ENCODE measurements around the gene DNAJC9. TPM values are rescaled to one million over a fixed set of nuclear protein-coding genes. Genes with fewer than 3 reads are reported as not detected.

The DNAJC9 gene
- total and polyA plus RNA-seq, 10 donors, result 12.1 to 34.8 (median 20.7) TPM

DNA sequence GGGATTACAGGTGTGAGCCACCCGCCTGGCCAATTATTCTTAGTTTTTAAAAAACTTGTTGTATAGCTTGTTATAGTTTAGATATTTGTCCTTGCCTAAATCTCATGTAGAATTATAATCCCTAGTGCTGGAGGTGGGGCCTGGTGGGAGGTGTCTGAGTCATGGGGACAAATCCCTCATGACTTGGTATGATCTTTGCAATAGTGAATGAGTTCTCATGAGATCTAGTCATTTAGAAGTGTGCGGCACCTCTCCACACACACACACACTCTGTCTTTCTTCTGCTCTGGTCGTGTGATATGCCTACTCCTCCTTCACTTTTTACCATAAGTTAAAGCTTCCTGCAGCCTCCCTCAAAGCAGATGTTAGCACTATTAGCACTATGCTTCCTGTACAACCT is 42.0 kb downstream of the DNAJC9 start:
- TF ChIP-seq, protein P1, sequence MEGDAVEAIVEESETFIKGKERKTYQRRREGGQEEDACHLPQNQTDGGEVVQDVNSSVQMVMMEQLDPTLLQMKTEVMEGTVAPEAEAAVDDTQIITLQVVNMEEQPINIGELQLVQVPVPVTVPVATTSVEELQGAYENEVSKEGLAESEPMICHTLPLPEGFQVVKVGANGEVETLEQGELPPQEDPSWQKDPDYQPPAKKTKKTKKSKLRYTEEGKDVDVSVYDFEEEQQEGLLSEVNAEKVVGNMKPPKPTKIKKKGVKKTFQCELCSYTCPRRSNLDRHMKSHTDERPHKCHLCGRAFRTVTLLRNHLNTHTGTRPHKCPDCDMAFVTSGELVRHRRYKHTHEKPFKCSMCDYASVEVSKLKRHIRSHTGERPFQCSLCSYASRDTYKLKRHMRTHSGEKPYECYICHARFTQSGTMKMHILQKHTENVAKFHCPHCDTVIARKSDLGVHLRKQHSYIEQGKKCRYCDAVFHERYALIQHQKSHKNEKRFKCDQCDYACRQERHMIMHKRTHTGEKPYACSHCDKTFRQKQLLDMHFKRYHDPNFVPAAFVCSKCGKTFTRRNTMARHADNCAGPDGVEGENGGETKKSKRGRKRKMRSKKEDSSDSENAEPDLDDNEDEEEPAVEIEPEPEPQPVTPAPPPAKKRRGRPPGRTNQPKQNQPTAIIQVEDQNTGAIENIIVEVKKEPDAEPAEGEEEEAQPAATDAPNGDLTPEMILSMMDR (IDR thresholded peaks at IDR 0.05 in 8 of 11, conservative IDR thresholded peaks at IDR 0.05 in 3 of 11), result no peak
- TF ChIP-seq POLR2AphosphoS5 (IDR thresholded peaks at IDR 0.05) (no peak), POLR2A (IDR thresholded peaks at IDR 0.05) (no peak)
- no peaks in the 10 kb centered on the region for H3K4me1 ChIP-seq
- H3K27me3 ChIP-seq (replicated peaks in 1 of 7), result no peaks in the 10 kb centered on the region
- intact Hi-C loops (cut with DNase I; ENCODE audit: low total_unique reads), result no loop called here
- H3K4me3 ChIP-seq, result no peak overlapping the region
- H3K27ac ChIP-seq, result no peak overlapping the region
- peaks cover 0 to 4% (median 0%) of the 10 kb centered on the region in 8 donors for H3K9me3 ChIP-seq
- H3K36me3 ChIP-seq, result peaks cover 0 to 48% (median 5%) of the 10 kb centered on the region in 6 donors
- WGBS, 5 donors, result 87 to 94% (median 93%) methylated on average over 3 of the region's 3 CpGs
- no peak for DNase-seq

Small RNA genes lying within 50 kb of the gene (small RNA-seq; reads per million reads assigned to genes)
- gene RF00019, result 0 reads per million in 4 donors
- 0 reads per million in 4 donors for gene RNU6-833P

Other genes starting within 250 kb of the DNAJC9 start
- gene P4HA1, start 150.4 kb downstream of the DNAJC9 start, total RNA-seq, result 10 to 100 TPM; 25.4 to 74.1 (median 29.3) TPM
- gene P4HA1, start 150.4 kb downstream of the DNAJC9 start, polyA plus RNA-seq, result 1 to 10 TPM; 5.3 to 7.8 (median 7.0) TPM
- 1 to 10 TPM; 1.4 to 3.3 (median 2.2) TPM for gene NUDT13, start 136.8 kb downstream of the DNAJC9 start, total RNA-seq
- gene NUDT13, start 136.8 kb downstream of the DNAJC9 start, polyA plus RNA-seq, result 1 to 10 TPM; 1.9 to 3.1 (median 2.7) TPM
- gene ECD, start 79.2 kb downstream of the DNAJC9 start, total RNA-seq, result 10 to 100 TPM; 24.9 to 37.8 (median 32.1) TPM
- gene ECD, start 79.2 kb downstream of the DNAJC9 start, polyA plus RNA-seq, result 1 to 10 TPM; 7.3 to 9.8 (median 9.2) TPM
- 10 to 100 TPM; 13.5 to 24.5 (median 18.6) TPM for gene FAM149B1, start 79.1 kb downstream of the DNAJC9 start, total RNA-seq
- gene FAM149B1, start 79.1 kb downstream of the DNAJC9 start, polyA plus RNA-seq, result 10 to 100 TPM; 11.9 to 13.4 (median 13.3) TPM
- gene MRPS16, start 5.4 kb upstream of the DNAJC9 start, total RNA-seq, result 10 to 100 TPM; 33.2 to 63.2 (median 57.2) TPM
- 10 to 100 TPM; 49.8 to 74.6 (median 64.6) TPM for gene MRPS16, start 5.4 kb upstream of the DNAJC9 start, polyA plus RNA-seq
- gene CFAP70, start 111.6 kb upstream of the DNAJC9 start, total RNA-seq, result 1 to 10 TPM; 1.3 to 5.0 (median 2.9) TPM
- gene CFAP70, start 111.6 kb upstream of the DNAJC9 start, polyA plus RNA-seq, result 1 to 10 TPM; 2.3 to 5.7 (median 3.1) TPM
- gene ANXA7, start 166.8 kb upstream of the DNAJC9 start, total RNA-seq, result 100 to 1,000 TPM in 3 of 7 donors, 10 to 100 TPM in 4; 87.8 to 118 (median 97.9) TPM
- gene ANXA7, start 166.8 kb upstream of the DNAJC9 start, polyA plus RNA-seq, result 10 to 100 TPM; 40.1 to 57.3 (median 46.4) TPM
- gene MSS51, start 186.3 kb upstream of the DNAJC9 start, total RNA-seq, result 1 to 10 TPM; 2.8 to 7.1 (median 4.1) TPM
- gene MSS51, start 186.3 kb upstream of the DNAJC9 start, polyA plus RNA-seq, result 1 to 10 TPM; 2.6 to 5.3 (median 3.2) TPM
- gene PPP3CB, start 248.8 kb upstream of the DNAJC9 start, total RNA-seq, result 10 to 100 TPM; 37.2 to 61.2 (median 43.2) TPM
- gene PPP3CB, start 248.8 kb upstream of the DNAJC9 start, polyA plus RNA-seq, result 10 to 100 TPM; 25.5 to 29.9 (median 27.4) TPM